NCI-H2171 (cell line): ENCODE results near the gene FIGN.

Experiments
- DNase-seq: peaks from one replicate; lab custom pipeline; 2025; lab: John Stamatoyannopoulos, UW

FIGN gene

GRCh38 chr2:163665051-163665450 is 70.8 kb downstream of the FIGN start:
- no peak for DNase-seq

- no peak for DNase-seq
Observed at GRCh38 chr2:163664610-163665009, 71.2 kb downstream of the FIGN start.

- no peak for DNase-seq
Observed at GRCh38 chr2:163662141-163662780, 73.5 kb downstream of the FIGN start.

- DNase-seq: no peak
Observed at GRCh38 chr2:163659224-163659623, 76.6 kb downstream of the FIGN start.

- DNase-seq: no peak
Observed at GRCh38 chr2:163658556-163658955, 77.3 kb downstream of the FIGN start.

GRCh38 chr2:163657281-163657656 is 78.5 kb downstream of the FIGN start:
- DNase-seq: no peak

- DNase-seq: no peak
Observed at GRCh38 chr2:163656622-163657280, 79.1 kb downstream of the FIGN start.

GRCh38 chr2:163655667-163656066 is 80.1 kb downstream of the FIGN start:
- no peak for DNase-seq

- DNase-seq: no peak
Observed at GRCh38 chr2:163652751-163653150, 83.1 kb downstream of the FIGN start.

- no peak for DNase-seq
Observed at GRCh38 chr2:163649080-163649479, 86.7 kb downstream of the FIGN start.

- no peak for DNase-seq
Observed at GRCh38 chr2:163647300-163647699, 88.5 kb downstream of the FIGN start.

GRCh38 chr2:163646687-163647086 is 89.1 kb downstream of the FIGN start:
- no peak for DNase-seq

- DNase-seq: no peak
Observed at GRCh38 chr2:163644238-163644637, 91.6 kb downstream of the FIGN start.

GRCh38 chr2:163641986-163642385 is 93.8 kb downstream of the FIGN start:
- no peak for DNase-seq

- DNase-seq: no peak
Observed at GRCh38 chr2:163640542-163641193, 95.1 kb downstream of the FIGN start.

GRCh38 chr2:163637871-163638270 is 97.9 kb downstream of the FIGN start:
- no peak for DNase-seq

- no peak for DNase-seq
Observed at GRCh38 chr2:163633291-163633690, 102.5 kb downstream of the FIGN start.

- DNase-seq: no peak
Observed at GRCh38 chr2:163630836-163631235, 105.0 kb downstream of the FIGN start.

GRCh38 chr2:163626639-163627109 is 109.1 kb downstream of the FIGN start:
- no peak for DNase-seq

GRCh38 chr2:163626208-163626607 is 109.6 kb downstream of the FIGN start:
- DNase-seq: no peak

- DNase-seq: no peak
Observed at GRCh38 chr2:163625632-163626031, 110.2 kb downstream of the FIGN start.

GRCh38 chr2:163621445-163622004 is 114.3 kb downstream of the FIGN start:
- no peak for DNase-seq

- no peak for DNase-seq
Observed at GRCh38 chr2:163617517-163617916, 118.3 kb downstream of the FIGN start.
